DMS53 treated with DMSO at 0.1 percent for 48 hours (cell line): Measurements from ENCODE around the gene NUDT6.
"Not testable (repeated sequence)": the region's sequence is repeated elsewhere in the genome, so short reads cannot be mapped to it uniquely, and the experiment has no call there.

Experiments
- DNase-seq: peaks from one replicate; lab custom pipeline; 2025; ENCODE audit not compliant: unreplicated experiment; lab: John Stamatoyannopoulos, UW

NUDT6 gene

DNA sequence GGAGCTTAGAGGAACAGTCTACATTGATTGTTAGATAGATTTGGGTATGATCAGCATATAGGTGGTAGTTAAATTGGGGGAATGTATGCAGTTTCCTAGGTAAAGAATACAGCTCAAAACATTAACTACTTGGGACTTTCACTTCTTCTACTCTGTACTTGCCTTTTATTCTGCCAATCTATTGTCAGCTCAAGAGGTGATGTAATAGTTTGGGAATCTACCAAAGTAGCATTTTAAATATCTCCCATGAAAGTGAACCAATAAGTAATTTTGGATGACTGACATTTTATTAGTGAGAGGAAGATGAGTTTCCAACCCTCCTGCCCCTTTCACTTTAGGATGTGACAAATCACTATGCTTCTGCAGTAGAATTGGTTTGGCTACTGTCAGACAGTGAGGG is 43.4 kb downstream of the NUDT6 start:
- no peak for DNase-seq

DNA sequence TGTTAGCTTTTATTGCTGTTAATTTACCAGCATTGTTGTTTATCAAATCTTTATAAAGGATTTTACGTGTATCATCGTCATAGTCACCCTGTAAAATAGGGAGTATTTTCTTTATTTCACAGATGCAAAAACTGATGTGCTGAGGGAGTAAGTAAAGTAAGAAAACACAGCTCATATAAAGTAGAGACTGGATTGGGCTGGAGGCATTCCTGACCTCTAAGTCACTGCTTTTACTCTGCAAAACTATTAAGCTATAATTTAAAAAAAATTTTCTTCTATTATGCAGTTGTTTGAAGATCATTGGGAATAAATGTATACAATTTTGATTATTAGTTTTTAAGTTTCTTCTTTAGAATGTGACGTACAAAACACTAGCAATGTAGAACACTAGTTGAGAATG is 45.9 kb downstream of the NUDT6 start:
- DNase-seq = no peak

DNA sequence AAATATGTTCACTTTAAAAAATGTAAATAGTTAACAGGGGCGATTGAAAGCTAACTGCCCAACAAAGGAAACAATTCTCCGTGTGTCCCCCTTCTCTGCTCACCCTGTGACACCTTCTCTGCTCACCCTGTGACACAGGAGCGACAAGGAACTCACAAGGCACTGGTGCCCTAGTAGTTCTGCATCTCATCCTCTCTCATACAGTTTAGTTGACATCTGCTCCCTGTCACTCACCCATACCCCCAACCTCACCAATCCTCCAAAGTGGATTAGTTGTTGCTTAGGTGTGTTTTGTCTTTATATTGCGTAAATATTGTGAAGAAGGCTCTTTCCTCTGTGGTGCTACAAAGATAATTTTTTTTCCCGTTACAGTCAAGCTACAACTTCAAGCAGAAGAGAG is 46.4 kb downstream of the NUDT6 start:
- DNase-seq = no peak

DNA sequence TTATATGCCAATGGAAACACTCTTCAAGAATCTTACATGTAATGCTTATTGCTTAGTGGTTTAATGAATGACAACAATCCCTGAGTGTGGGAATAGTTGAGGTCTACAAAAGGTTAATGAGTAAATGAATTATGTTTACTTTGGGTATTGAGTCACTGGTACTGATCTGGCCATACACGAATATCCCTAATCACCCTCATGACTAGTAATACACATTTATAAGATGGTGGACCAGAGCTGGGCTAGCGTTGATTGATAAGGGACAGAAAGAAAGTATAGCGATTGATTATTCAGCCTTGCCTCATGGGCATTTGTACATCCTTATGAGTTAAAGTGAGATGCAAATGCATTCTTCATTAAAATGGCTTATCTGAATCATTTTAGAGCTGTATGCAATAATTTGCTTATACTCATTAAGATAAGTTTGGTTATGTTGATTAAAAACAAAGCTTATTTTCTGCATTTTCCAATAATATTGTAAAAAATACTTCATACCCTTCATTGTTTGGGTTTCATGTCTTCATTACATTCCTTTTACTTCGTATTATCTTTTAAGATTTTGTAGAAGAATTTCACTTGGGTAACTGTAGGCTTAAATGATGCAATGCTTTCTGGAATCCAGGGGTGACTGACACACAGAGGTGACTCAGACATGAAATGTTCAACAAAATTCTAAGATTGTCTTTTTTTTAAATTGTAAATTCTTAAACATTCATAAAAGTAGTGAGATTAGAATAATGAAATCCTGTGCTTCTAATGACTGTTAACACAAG is 48.4 kb downstream of the NUDT6 start:
- no peak for DNase-seq

DNA sequence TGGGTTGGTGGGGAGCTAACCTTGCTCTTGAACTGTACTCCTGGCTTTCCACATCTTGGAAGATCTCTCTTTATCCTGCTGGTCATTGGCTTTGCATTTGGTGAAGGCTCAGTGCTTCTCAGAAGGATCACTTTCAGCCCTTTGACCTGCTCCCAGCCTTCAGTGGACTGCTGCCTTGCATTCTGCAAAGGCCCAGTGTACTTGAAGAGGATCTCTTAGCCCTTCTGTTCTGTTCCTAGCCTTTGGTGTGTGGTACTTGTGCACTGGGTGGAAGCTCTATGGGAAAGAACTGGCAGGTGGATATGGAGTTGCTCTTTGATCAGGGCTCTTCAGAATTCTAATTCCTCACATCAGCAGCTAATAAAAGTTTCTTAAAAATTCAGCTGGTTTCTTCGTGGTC is 49.3 kb downstream of the NUDT6 start:
- no peak for DNase-seq

DNA sequence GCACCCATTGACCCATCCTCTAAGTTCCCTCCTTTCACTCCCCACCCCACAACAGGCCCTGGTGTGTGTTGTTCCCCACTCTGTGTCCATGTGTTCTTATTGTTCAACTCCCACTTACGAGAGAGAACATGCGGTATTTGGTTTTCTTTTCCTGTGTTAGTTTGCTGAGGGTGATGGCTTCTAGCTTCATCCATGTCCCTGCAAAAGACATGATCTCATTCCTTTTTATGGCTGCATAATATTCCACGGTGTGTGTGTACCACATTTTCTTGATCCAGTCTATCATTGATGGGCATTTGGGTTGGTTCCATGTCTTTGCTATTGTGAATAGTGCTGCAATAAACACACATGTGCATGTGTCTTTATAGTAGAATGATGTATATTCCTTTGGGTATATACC is 54.2 kb downstream of the NUDT6 start:
- DNase-seq = not testable (repeated sequence)

DNA sequence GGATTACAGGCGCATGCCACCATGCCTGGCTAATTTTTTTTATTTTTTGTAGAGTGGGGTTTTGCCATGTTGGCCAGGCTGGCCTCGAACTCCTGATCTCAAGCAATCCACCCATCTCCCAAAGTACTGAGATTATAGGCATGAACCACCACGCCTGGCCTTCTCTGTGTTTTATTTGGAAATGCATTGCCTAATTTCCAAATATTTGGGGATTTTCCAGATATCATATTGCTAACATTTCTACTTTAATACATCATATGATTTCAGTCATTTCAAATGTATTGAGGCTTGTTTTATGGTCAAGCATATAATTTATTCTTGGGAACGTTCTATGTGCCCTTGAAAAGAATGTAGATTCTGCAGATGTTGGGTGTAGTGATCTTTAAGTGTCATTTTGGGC is 57.0 kb downstream of the NUDT6 start:
- no peak for DNase-seq

DNA sequence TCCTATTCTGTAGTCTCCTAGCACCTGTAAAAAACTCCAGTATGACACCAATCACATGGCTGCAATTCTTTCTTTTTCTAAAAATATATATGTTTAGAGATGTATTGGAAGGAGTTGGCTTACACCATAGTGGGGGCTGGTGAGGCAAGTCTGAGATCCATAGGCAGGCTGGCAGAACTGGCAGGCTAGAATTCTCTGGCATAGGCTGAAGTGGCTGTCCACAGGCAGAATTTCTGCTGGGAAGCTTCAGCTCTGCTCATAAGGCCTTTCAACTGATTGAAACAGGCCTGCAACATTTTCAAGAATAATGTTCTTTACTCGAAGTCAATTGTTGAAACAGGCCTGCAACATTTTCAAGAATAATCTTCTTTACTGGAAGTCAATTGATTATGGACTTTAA is 58.8 kb downstream of the NUDT6 start:
- no peak for DNase-seq

DNA sequence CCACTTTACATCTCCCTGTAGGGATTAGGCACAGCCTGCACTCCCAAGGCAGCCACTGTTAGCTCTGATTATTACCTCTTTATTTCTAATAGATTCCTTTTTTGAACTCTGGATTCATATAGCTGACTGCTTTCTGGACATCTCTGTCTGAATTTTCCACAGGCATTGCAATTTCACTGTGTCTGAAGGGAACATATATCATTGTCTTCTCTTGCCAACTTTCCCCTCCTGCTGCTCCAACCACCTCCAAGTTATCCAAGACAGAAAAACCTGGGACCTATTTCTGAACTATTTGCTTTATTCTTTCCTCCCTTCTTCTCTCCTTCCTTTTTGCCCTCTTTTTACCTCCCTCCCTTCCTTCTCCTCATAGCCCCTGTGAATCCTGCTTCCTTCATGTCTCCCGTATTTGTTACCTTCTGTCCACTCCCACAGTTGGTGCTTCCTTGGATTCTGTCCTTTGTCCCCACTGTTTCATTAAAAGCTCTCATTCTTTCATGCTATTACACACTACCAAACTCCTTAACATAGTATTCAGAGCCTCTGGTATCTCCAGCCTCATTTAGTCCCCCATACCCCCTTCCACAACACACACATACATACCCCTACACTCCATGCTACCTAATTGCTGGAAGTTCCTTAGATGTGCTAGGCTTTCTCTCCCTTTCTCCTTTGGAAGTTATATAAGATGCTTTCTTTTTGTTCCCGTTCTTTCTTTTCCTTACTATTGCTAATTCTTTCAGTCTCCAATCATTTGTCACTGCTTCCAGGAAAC is 61.0 kb downstream of the NUDT6 start:
- DNase-seq = no peak

DNA sequence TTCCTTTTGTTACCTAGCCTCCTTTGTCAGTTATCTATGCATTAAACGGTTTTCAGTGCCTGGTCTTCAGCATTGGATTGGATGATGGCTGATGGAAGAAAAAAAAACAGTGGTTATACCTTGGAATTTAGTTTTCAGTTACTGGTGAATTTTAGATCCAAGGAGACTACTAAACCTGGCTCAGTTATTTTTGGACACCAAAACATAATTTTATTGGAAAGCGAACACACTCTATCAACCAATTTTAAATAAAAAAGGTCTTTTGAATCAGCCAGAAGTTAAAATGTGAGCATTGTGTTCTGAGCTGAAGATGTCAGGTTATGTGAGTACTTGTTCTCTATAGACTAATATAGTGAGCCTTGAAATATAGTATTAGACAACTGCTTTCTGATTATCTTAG is 63.7 kb downstream of the NUDT6 start:
- DNase-seq = no peak

DNA sequence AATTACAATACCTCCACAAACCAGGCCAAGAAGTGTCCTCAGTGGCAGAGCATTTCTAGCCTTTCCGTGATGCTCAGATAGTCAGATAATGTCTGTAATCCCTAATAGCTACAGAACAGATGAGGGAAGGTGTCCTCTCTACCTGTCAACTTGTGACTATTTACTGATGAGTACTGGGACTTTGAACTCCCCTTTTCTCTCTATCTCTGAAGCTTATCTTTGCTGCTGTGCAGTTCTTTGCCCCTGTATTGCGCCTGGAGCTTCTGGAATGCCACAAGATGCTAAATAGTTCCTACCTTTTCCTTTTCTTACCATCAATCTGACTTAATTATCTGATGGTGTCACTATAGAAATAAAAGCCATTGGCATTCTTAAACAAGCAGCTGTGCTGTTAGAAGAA is 65.2 kb downstream of the NUDT6 start:
- no peak for DNase-seq

DNA sequence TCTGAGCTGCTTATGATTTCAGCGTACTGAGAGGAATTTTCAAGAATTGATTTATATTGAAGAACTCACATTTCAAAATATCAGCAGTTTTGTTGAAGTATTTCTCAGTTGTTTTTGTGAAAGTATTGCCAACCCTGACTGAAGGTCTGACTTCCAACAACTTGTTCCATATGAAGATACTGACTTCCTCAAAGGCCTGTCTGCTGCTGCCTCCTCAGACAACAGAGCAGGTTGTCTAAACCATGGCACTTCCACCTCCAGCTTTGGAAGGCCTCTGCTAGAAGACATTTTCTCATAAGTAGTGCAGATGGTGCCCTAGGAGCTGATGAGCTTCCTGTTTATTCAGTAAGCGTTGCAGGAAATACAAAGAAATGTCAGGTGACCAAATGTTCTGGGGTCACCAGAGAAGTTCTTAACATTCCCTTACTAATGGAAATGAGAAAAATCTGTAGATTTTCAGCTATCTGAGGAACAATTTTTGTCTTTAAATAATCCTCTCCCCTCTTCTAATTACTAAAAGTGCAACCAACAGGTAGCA is 67.0 kb downstream of the NUDT6 start:
- no peak for DNase-seq

DNA sequence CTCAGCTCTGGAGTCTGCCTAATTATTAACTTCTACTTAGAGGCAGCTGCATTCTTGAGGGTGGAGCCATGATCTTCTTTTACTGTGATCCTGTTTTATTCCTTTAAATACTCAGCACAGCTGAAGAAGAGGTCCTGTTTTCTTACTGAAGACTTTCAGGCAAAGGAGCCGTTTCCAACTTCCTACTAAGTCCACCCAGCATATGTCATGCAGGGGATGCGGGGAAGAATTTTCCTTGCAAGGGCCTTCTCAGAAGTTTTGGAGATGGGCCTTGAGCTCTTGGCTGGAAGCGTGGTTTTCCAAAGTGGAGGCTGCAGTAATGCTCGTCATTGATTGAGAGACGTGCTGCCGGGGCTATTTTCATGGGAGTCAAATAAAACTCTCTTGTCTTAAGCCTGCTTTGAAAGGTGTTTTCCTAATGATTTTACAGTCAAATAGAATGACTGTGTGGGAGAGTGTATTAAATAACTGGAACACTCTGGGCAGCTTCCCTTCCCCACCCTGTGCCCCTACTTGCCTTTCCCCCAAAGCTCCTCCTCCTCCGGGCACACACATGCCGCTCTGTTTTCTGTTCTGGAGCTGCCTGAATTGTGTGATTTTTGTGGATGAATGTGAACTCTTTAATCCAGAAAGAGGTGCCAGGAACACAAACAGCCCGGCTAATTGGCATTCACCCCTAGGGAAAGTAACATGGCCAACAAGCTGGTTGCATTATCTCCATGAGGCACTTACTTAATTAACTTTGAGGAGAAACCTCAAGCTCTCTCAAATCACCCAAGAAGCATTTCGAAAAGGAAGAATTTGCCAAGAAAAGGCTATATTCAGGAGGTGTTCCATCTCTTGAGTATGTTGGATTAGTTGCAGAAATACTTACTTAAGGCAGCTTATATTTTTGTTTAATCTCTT is 67.7 kb downstream of the NUDT6 start:
- DNase-seq = no peak

DNA sequence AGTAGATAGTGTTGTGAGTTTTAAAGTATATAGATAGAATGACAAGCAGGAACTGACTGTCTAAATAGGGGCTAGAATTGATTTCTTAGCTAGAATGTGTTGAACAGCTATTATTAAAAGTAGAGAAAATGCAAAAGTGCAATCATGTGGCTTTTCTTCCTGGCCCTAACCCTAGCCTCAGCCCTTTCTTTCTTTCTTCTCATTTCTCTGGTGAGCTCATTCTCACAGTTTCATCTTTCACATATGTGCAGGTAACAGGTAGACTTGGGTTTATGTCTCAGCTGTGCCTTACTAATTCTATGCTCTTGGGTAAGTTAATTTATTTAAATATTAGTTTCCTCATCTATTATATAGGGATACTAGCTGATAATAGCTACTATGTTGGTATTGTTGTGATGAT is 70.8 kb downstream of the NUDT6 start:
- no peak for DNase-seq

DNA sequence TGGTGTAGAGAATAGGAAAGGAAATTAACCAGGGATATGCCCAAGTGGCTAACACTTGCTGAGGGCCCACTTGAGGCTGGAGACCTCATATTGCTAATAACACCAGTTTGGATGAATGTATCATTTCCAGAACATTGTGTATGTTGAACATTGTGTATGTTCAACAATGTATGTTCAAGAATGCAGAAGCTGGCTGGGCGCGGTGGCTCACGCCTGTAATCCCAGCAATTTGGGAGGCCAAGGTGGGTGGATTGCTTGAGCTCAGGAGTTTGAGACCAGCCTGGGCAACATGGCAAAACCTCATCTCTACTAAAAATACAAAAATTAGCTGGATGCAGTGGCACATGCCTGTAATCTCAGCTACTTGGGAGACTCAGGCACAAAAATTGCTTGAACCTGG is 72.6 kb downstream of the NUDT6 start:
- not testable (repeated sequence) for DNase-seq

DNA sequence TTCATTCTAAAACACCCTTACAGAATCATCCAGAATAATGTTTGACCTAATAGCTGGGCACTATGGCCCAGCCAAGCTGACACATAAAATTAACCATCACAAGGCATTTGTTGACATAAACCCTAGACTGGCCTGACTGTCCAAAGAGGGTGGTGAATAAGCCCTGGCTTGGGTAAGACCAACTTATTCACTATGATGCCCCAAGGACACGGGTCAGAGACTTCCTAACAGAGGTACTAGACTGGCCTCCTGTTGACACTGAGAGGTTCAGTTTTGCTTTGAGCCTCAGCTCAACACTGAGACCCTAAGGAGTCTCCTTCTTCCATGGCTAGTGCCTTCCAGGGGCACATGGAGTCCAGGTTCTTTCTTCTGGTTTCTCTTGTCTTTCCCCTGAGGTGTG is 74.5 kb downstream of the NUDT6 start:
- no peak for DNase-seq

DNA sequence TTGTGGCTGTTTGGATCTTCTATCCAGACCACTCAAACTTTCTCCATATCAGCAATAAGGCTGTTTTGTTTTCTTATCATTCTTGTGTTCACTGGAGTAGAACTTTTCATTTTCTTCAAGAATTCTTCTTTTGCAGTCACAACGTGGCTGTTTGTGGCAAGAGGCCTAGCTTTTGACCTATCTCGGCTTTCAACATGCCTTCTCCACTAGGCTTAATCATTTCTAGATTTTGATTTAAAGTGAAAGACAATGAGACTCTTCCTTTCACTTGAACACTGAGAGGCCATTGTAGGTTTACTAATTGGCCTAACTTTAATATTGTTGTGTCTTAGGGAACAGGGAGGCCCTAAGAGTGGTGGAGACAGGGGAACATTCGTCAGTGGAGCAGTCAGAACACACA is 76.6 kb downstream of the NUDT6 start:
- DNase-seq = no peak

DNA sequence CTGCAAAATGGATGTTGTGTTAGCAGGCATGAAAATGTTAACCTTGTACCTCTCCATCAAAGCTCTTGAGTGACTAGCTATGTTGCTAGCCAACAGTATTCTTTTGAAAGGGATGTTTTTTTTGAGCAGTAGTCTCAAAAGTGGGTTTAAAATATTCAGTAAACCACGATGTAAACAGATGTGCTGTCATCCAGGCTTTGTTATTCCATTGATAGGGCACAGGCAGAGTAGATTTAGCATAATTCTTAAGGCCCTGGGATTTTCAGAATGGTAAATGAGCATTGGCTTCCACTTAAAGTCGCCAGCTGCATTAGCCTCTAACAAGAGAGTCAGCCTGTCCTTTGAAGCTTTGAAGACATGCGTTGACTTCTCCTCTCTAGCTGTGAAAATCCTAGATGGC is 77.3 kb downstream of the NUDT6 start:
- no peak for DNase-seq

DNA sequence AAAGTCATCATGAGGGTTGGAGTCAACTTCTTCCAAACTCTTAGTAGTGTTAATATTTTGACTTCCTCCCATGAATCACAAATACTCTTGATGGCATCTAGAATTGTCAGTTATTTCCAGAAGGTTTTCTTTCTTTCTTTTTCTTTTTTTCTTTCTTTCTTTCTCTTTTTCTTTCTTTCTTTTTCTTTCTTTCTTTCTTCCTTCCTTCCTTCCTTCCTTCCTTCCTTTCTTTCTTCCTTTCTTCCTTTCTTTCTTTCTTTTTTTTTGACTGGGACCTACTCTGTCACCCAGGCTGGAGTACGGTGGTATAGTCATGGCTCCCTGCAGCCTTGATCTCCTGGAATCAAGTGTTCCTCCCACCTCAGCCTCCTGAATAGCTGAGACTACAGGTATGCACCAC is 78.0 kb downstream of the NUDT6 start:
- not testable (repeated sequence) for DNase-seq

DNA sequence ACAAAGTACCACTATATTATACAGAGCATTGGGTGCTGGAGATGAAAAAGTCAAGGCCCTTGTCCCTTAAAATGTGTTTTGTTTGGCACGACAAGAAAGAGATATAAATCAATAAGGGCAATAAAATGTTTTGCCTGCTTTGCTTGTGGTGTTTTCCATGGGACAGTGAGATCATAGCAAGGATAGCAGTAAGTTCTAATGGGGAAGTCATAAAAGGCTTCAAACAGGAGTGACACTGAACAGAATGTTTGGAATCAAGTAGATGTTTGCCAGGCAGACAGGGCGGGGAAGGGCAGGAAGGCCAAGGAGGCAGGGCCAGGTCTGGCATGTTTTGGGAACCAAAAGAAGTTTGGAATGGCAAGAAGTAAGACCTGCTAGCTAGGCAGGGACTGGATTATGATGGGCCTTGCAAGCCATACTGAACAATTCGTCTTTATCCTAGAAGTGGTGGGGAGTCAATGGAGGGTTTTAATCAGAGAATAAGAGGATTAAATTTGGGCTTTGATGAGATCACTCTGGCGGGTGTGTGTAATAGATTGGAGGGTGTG is 79.3 kb downstream of the NUDT6 start:
- no peak for DNase-seq
